Measurements from ENCODE around the gene AUP1. TPM values are rescaled to one million over a fixed set of nuclear protein-coding genes. Genes with fewer than 3 reads are reported as not detected.

Gene AUP1
- total and polyA plus RNA-seq, 10 of the 15 experiments (the other 5 are each of a cell fraction or from before 2014, with no cell fraction given), result 39.1 to 215 (median 138) TPM

GRCh38 chr2:74505448-74506246 is 23.9 kb downstream of the AUP1 start (continued):
- TF ChIP-seq CUX1 (IDR thresholded peaks at IDR 0.05; ENCODE audit: insufficient replicate concordance, low read depth, low read length) (no peak), SMAD1 (IDR thresholded peaks at IDR 0.05; ENCODE audit: low read depth, partially characterized antibody) (no peak), ZSCAN29 (IDR thresholded peaks at IDR 0.05) (no peak), ELK1 (IDR thresholded peaks at IDR 0.05; ENCODE audit: low read depth, low read length) (no peak)

Data from GM12878 (cell line).